H7 (cell line): Measurements from ENCODE around the gene CACNA1B. TPM values are rescaled to one million over a fixed set of nuclear protein-coding genes. Genes with fewer than 3 reads are reported as not detected.

Experiments
- DNase-seq: peaks from one replicate; pipeline ENCODE4 v3.0.0; 2012
- H3K27me3 ChIP-seq: 2 replicates; pipeline ENCODE4 v1.6.0; 2011; ENCODE audit warnings: mild to moderate bottlenecking, low read length; ENCODE audit not compliant: control insufficient read depth, insufficient read depth
- H3K36me3 ChIP-seq: replicated peaks from 2 replicates; pipeline ENCODE4 v1.5.1; 2011; ENCODE audit warnings: low read length; ENCODE audit not compliant: control insufficient read depth, insufficient read depth
- H3K4me3 ChIP-seq: 2 replicates; pipeline ENCODE4 v1.5.1; 2011; ENCODE audit warnings: low read depth, mild to moderate bottlenecking, control low read depth, low read length, moderate library complexity; ENCODE audit not compliant: insufficient read depth
- total RNA-seq: library from RNA; depleted of rRNA; stranded (reverse); fragments of >200 nt; shearing (Covaris generic); gene quantifications from 2 replicates; pipeline ENCODE4 v1.2.3, GENCODE V29; 2014

CACNA1B gene
- total RNA-seq, 1 experiment from 2014 or later: 1.4 TPM

- Histone ChIP-seq H3K4me3 (no peak overlapping the region), H3K36me3 (no peaks in the 10 kb centered on the region), H3K27me3 (no peaks in the 10 kb centered on the region)
- DNase-seq: no peak
These were observed 216.4 kb downstream of the CACNA1B start for GRCh38 chr9:138094028-138094427.

- Histone ChIP-seq H3K4me3 (no peak overlapping the region), H3K36me3 (no peaks in the 10 kb centered on the region), H3K27me3 (no peaks in the 10 kb centered on the region)
- no peak for DNase-seq
These were observed 218.4 kb downstream of the CACNA1B start for GRCh38 chr9:138095813-138096518.

- DNase-seq: no peak
- H3K4me3 ChIP-seq: no peak overlapping the region
- H3K36me3 ChIP-seq: no peaks in the 10 kb centered on the region
- H3K27me3 ChIP-seq: no peaks in the 10 kb centered on the region
These were observed 218.9 kb downstream of the CACNA1B start for GRCh38 chr9:138096519-138096845.

- no peaks in the 10 kb centered on the region for H3K27me3 ChIP-seq
- peak; percentile 18 for DNase-seq
These were observed 220.0 kb downstream of the CACNA1B start for GRCh38 chr9:138097501-138097991.

GRCh38 chr9:138098116-138098907, 220.7 kb downstream of the CACNA1B start:
- Histone ChIP-seq H3K27me3 (no peaks in the 10 kb centered on the region), H3K4me3 (no peak overlapping the region), H3K36me3 (no peaks in the 10 kb centered on the region)
- DNase-seq: peak; percentile 14

More at GRCh38 chr9:138097501-138097991, 220.0 kb downstream of the CACNA1B start:
- H3K4me3 ChIP-seq: no peak overlapping the region
- H3K36me3 ChIP-seq: no peaks in the 10 kb centered on the region

- no peaks in the 10 kb centered on the region for H3K27me3 ChIP-seq
- H3K36me3 ChIP-seq: no peaks in the 10 kb centered on the region
These were observed 221.6 kb downstream of the CACNA1B start for GRCh38 chr9:138098908-138099791.

GRCh38 chr9:138099803-138100598, 222.4 kb downstream of the CACNA1B start:
- DNase-seq: peak; percentile 25
- H3K27me3 ChIP-seq: no peaks in the 10 kb centered on the region
- H3K4me3 ChIP-seq: no peak overlapping the region
- no peaks in the 10 kb centered on the region for H3K36me3 ChIP-seq

More at GRCh38 chr9:138098908-138099791, 221.6 kb downstream of the CACNA1B start:
- H3K4me3 ChIP-seq: no peak overlapping the region
- peak; percentile 19 for DNase-seq

- Histone ChIP-seq H3K4me3 (no peak overlapping the region), H3K36me3 (no peaks in the 10 kb centered on the region), H3K27me3 (no peaks in the 10 kb centered on the region)
- DNase-seq: peak; percentile 66
These were observed 223.2 kb downstream of the CACNA1B start for GRCh38 chr9:138100711-138101350.

GRCh38 chr9:138101444-138102234, 224.1 kb downstream of the CACNA1B start:
- DNase-seq: peak; percentile 35
- Histone ChIP-seq H3K27me3 (no peaks in the 10 kb centered on the region), H3K36me3 (no peaks in the 10 kb centered on the region), H3K4me3 (no peak overlapping the region)

GRCh38 chr9:138102246-138103051, 224.9 kb downstream of the CACNA1B start:
- peak; percentile 44 for DNase-seq
- Histone ChIP-seq H3K36me3 (no peaks in the 10 kb centered on the region), H3K27me3 (no peaks in the 10 kb centered on the region), H3K4me3 (no peak overlapping the region)

GRCh38 chr9:138103111-138103848, 225.7 kb downstream of the CACNA1B start:
- DNase-seq: peak; percentile 30
- Histone ChIP-seq H3K36me3 (no peaks in the 10 kb centered on the region), H3K27me3 (no peaks in the 10 kb centered on the region), H3K4me3 (no peak overlapping the region)

GRCh38 chr9:138103849-138104206, 226.2 kb downstream of the CACNA1B start:
- no peak overlapping the region for H3K4me3 ChIP-seq
- peak; percentile 14 for DNase-seq
- no peaks in the 10 kb centered on the region for H3K36me3 ChIP-seq

More at GRCh38 chr9:138103849-138104206, 226.2 kb downstream of the CACNA1B start:
- H3K27me3 ChIP-seq: no peaks in the 10 kb centered on the region
